GM23338 (cell line): ENCODE results near the gene EXOC6B. TPM values are rescaled to one million over a fixed set of nuclear protein-coding genes. Genes with fewer than 3 reads are reported as not detected.

Source experiments
- ATAC-seq: fragments of 200-7000 bp; cut with Tn5 transposase; 3 replicates; pipeline ENCODE4 v1.9.1; 2020
- DNase-seq: peaks from one replicate; pipeline ENCODE4 v3.0.0-alpha.2; 2015; ENCODE audit warnings: low spot score
- H2AFZ ChIP-seq: fragments of 200-600 bp; sonication (generic); 2 replicates; pipeline ENCODE4 v1.8.0; 2016; ENCODE audit warnings: antibody characterized with exemption, mild to moderate bottlenecking, moderate library complexity
- H3F3A ChIP-seq: fragments of 200-600 bp; sonication (generic); replicated peaks from 2 replicates; pipeline ENCODE4 v1.8.0; 2017; ENCODE audit warnings: antibody characterized with exemption, mixed run types, low read depth
- H3K27ac ChIP-seq: fragments of 200-600 bp; sonication (generic); 2 replicates; pipeline ENCODE4 v1.6.1; 2016; ENCODE audit warnings: low read depth
- H3K27me3 ChIP-seq: fragments of 200-600 bp; sonication (generic); 2 replicates; pipeline ENCODE4 v1.8.0; 2016; ENCODE audit warnings: mild to moderate bottlenecking, mixed run types, moderate library complexity; ENCODE audit not compliant: insufficient read depth
- H3K36me3 ChIP-seq: fragments of 200-600 bp; sonication (generic); 2 replicates; pipeline ENCODE4 v1.8.0; 2016; ENCODE audit warnings: mild to moderate bottlenecking; ENCODE audit not compliant: insufficient read depth
- H3K4me1 ChIP-seq: fragments of 200-600 bp; sonication (generic); 2 replicates; pipeline ENCODE4 v1.8.0; 2016; ENCODE audit warnings: mild to moderate bottlenecking, moderate library complexity; ENCODE audit not compliant: insufficient read depth
- H3K4me2 ChIP-seq: fragments of 200-600 bp; sonication (generic); 2 replicates; pipeline ENCODE4 v1.7.1; 2017; ENCODE audit warnings: mixed run types
- H3K4me3 ChIP-seq: fragments of 200-600 bp; sonication (generic); 2 replicates; pipeline ENCODE4 v1.6.1; 2016; ENCODE audit warnings: mixed run types
- H3K79me2 ChIP-seq: fragments of 200-600 bp; sonication (generic); replicated peaks from 2 replicates; pipeline ENCODE4 v1.8.0; 2017; ENCODE audit warnings: mild to moderate bottlenecking; ENCODE audit not compliant: insufficient read depth
- H3K9me2 ChIP-seq: fragments of 200-600 bp; sonication (generic); 2 replicates; pipeline ENCODE4 v1.8.0; 2017; ENCODE audit not compliant: insufficient read depth
- H4K20me1 ChIP-seq: fragments of 200-600 bp; sonication (generic); replicated peaks from 2 replicates; pipeline ENCODE4 v1.8.0; 2017; ENCODE audit warnings: mild to moderate bottlenecking; ENCODE audit not compliant: insufficient read depth
- H3K27ac Mint-ChIP-seq: 2 replicates; pipeline ENCODE4 v1.8.0; 2020; ENCODE audit warnings: inconsistent platforms, mild to moderate bottlenecking, moderate library complexity, mixed read lengths
- H3K27me3 Mint-ChIP-seq: 3 replicates; pipeline ENCODE4 v1.8.0; 2022; ENCODE audit warnings: low read depth, mild to moderate bottlenecking, moderate library complexity, mixed read lengths, inconsistent platforms; ENCODE audit not compliant: insufficient read depth, poor library complexity
- H3K36me3 Mint-ChIP-seq: 3 replicates; pipeline ENCODE4 v1.8.0; 2021; ENCODE audit warnings: low read depth, mild to moderate bottlenecking, inconsistent platforms, moderate library complexity, mixed read lengths
- H3K4me1 Mint-ChIP-seq: 3 replicates; pipeline ENCODE4 v1.8.0; 2020; ENCODE audit warnings: mild to moderate bottlenecking, inconsistent platforms, mixed read lengths
- H3K4me3 Mint-ChIP-seq: 3 replicates; pipeline ENCODE4 v1.8.0; 2021; ENCODE audit warnings: moderate library complexity, mild to moderate bottlenecking, inconsistent platforms, mixed read lengths
- H3K9me3 Mint-ChIP-seq: 3 replicates; pipeline ENCODE4 v1.8.0; 2020; ENCODE audit warnings: moderate library complexity, mild to moderate bottlenecking, inconsistent platforms, mixed read lengths
- CREB1 ChIP-seq: fragments of 250-450 bp; sonication (Bioruptor Pico); IDR thresholded peaks from 2 replicates; pipeline ENCODE4 v1.5.0; 2020; ENCODE audit warnings: low read depth, mild to moderate bottlenecking, moderate library complexity
- ETS1 ChIP-seq: IDR thresholded peaks from 2 replicates; pipeline ENCODE4 v1.6.1; 2016; ENCODE audit warnings: antibody characterized with exemption
- EZH2 ChIP-seq: fragments of 200-600 bp; sonication (generic); IDR thresholded peaks from one replicate; pipeline ENCODE4 v1.8.0; 2017; ENCODE audit warnings: antibody characterized with exemption, mild to moderate bottlenecking, low read depth; ENCODE audit not compliant: unreplicated experiment
- EZH2phosphoT487 ChIP-seq: fragments of 200-600 bp; sonication (generic); IDR thresholded peaks from one replicate; pipeline ENCODE4 v1.8.1; 2018; ENCODE audit warnings: antibody characterized with exemption; ENCODE audit not compliant: unreplicated experiment
- JUNB ChIP-seq: IDR thresholded peaks from one replicate; pipeline ENCODE4 v1.6.1; 2016; ENCODE audit warnings: antibody characterized with exemption; ENCODE audit not compliant: unreplicated experiment
- NANOG ChIP-seq: IDR thresholded peaks from 2 replicates; pipeline ENCODE4 v1.6.1; 2016; ENCODE audit warnings: antibody characterized with exemption, borderline replicate concordance
- POLR2AphosphoS5 ChIP-seq: IDR thresholded peaks from 2 replicates; pipeline ENCODE4 v1.6.1; 2016; ENCODE audit warnings: antibody characterized with exemption, low read depth
- REST ChIP-seq: IDR thresholded peaks from one replicate; pipeline ENCODE4 v1.6.1; 2018; ENCODE audit warnings: antibody characterized with exemption; ENCODE audit not compliant: unreplicated experiment
- STAT1 ChIP-seq: IDR thresholded peaks from one replicate; pipeline ENCODE4 v1.6.1; 2016; ENCODE audit warnings: antibody characterized with exemption; ENCODE audit not compliant: unreplicated experiment
- ZNF114 ChIP-seq: fragments of 250-450 bp; sonication (Bioruptor Pico); IDR thresholded peaks from 2 replicates; pipeline ENCODE4 v1.5.0; 2020; ENCODE audit warnings: mild to moderate bottlenecking, moderate library complexity
- ZNF331 ChIP-seq: fragments of 250-450 bp; sonication (Bioruptor Pico); IDR thresholded peaks from 2 replicates; pipeline ENCODE4 v1.5.0; 2020; ENCODE audit warnings: low read depth, mild to moderate bottlenecking, moderate library complexity
- polyA plus RNA-seq: library from polyadenylated mRNA; unstranded; fragments of >200 nt; fragmentation: Nextera tagmentation; extraction: Ambion mirVana; gene quantifications from 2 replicates; pipeline ENCODE4 v1.2.1, GENCODE V29; 2016
- total RNA-seq: library from RNA; depleted of rRNA; stranded (reverse); fragments of >200 nt; shearing (Covaris generic); gene quantifications from 2 replicates; pipeline ENCODE4 v1.2.3, GENCODE V29; 2014
- TF ChIP-seq, protein P1 (sequence below): fragments of 250-450 bp; sonication (Bioruptor Pico); IDR thresholded peaks from 2 replicates; pipeline ENCODE4 v1.5.0; 2020; ENCODE audit warnings: mild to moderate bottlenecking, moderate library complexity
- TF ChIP-seq, protein P2 (sequence below), 2 experiments: fragments of 200-600 bp in 1 of 2; sonication (generic) in 1 of 2; conservative IDR thresholded peaks; 2 replicates each; pipeline versions ENCODE4 v1.5.1 to v1.6.1; 2016 to 2017; ENCODE audit warnings: antibody characterized with exemption in 2 of 2, low read depth in 2 of 2, mild to moderate bottlenecking in 2 of 2, moderate library complexity in 1 of 2

Gene EXOC6B
- total and polyA plus RNA-seq, 2 experiments from 2014 or later: 7.2 to 45.9 TPM

- ATAC-seq: no peak
- no peak overlapping the region for H3K27ac Mint-ChIP-seq
Observed at GRCh38 chr2:72511906-72512305, 313.9 kb downstream of the EXOC6B start.

More at GRCh38 chr2:72511906-72512305, 313.9 kb downstream of the EXOC6B start:
- Mint-ChIP-seq H3K36me3 (no peaks in the 10 kb centered on the region), H3K27me3 (no peaks in the 10 kb centered on the region), H3K9me3 (no peaks in the 10 kb centered on the region), H3K4me3 (no peak overlapping the region), H3K4me1 (peaks cover 7% of the 10 kb centered on the region; the same call in 2 of the 3 replicates)
- Histone ChIP-seq H3K9me2 (no peaks in the 10 kb centered on the region), H3K4me3 (no peak overlapping the region), H3K27ac (no peak overlapping the region), H3K79me2 (no peaks in the 10 kb centered on the region), H3K36me3 (no peaks in the 10 kb centered on the region), H3F3A (no peaks in the 10 kb centered on the region), H3K4me1 (peaks cover 22% of the 10 kb centered on the region), H2AFZ (no peak overlapping the region), H3K27me3 (no peaks in the 10 kb centered on the region), H4K20me1 (no peaks in the 10 kb centered on the region), H3K4me2 (no peak overlapping the region)
- TF ChIP-seq, protein P1, sequence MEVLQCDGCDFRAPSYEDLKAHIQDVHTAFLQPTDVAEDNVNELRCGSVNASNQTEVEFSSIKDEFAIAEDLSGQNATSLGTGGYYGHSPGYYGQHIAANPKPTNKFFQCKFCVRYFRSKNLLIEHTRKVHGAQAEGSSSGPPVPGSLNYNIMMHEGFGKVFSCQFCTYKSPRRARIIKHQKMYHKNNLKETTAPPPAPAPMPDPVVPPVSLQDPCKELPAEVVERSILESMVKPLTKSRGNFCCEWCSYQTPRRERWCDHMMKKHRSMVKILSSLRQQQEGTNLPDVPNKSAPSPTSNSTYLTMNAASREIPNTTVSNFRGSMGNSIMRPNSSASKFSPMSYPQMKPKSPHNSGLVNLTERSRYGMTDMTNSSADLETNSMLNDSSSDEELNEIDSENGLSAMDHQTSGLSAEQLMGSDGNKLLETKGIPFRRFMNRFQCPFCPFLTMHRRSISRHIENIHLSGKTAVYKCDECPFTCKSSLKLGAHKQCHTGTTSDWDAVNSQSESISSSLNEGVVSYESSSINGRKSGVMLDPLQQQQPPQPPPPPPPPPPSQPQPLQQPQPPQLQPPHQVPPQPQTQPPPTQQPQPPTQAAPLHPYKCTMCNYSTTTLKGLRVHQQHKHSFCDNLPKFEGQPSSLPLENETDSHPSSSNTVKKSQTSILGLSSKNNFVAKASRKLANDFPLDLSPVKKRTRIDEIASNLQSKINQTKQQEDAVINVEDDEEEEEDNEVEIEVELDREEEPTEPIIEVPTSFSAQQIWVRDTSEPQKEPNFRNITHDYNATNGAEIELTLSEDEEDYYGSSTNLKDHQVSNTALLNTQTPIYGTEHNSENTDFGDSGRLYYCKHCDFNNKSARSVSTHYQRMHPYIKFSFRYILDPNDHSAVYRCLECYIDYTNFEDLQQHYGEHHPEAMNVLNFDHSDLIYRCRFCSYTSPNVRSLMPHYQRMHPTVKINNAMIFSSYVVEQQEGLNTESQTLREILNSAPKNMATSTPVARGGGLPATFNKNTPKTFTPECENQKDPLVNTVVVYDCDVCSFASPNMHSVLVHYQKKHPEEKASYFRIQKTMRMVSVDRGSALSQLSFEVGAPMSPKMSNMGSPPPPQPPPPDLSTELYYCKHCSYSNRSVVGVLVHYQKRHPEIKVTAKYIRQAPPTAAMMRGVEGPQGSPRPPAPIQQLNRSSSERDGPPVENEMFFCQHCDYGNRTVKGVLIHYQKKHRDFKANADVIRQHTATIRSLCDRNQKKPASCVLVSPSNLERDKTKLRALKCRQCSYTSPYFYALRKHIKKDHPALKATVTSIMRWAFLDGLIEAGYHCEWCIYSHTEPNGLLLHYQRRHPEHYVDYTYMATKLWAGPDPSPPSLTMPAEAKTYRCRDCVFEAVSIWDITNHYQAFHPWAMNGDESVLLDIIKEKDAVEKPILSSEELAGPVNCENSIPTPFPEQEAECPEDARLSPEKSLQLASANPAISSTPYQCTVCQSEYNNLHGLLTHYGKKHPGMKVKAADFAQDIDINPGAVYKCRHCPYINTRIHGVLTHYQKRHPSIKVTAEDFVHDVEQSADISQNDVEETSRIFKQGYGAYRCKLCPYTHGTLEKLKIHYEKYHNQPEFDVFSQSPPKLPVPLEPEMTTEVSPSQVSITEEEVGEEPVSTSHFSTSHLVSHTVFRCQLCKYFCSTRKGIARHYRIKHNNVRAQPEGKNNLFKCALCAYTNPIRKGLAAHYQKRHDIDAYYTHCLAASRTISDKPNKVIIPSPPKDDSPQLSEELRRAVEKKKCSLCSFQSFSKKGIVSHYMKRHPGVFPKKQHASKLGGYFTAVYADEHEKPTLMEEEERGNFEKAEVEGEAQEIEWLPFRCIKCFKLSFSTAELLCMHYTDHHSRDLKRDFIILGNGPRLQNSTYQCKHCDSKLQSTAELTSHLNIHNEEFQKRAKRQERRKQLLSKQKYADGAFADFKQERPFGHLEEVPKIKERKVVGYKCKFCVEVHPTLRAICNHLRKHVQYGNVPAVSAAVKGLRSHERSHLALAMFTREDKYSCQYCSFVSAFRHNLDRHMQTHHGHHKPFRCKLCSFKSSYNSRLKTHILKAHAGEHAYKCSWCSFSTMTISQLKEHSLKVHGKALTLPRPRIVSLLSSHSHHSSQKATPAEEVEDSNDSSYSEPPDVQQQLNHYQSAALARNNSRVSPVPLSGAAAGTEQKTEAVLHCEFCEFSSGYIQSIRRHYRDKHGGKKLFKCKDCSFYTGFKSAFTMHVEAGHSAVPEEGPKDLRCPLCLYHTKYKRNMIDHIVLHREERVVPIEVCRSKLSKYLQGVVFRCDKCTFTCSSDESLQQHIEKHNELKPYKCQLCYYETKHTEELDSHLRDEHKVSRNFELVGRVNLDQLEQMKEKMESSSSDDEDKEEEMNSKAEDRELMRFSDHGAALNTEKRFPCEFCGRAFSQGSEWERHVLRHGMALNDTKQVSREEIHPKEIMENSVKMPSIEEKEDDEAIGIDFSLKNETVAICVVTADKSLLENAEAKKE: no peak
- no peak for TF ChIP-seq EZH2phosphoT487
- no peak for TF ChIP-seq REST
- no peak for TF ChIP-seq NANOG
- TF ChIP-seq ZNF114 (CRISPR knock-in tag): no peak
- no peak for TF ChIP-seq CREB1 (CRISPR knock-in tag)
- TF ChIP-seq EZH2: no peak
- no peak for TF ChIP-seq ZNF331 (CRISPR knock-in tag)
- TF ChIP-seq ETS1: no peak
- TF ChIP-seq JUNB: no peak
- no peak for TF ChIP-seq STAT1
- TF ChIP-seq, protein P2, sequence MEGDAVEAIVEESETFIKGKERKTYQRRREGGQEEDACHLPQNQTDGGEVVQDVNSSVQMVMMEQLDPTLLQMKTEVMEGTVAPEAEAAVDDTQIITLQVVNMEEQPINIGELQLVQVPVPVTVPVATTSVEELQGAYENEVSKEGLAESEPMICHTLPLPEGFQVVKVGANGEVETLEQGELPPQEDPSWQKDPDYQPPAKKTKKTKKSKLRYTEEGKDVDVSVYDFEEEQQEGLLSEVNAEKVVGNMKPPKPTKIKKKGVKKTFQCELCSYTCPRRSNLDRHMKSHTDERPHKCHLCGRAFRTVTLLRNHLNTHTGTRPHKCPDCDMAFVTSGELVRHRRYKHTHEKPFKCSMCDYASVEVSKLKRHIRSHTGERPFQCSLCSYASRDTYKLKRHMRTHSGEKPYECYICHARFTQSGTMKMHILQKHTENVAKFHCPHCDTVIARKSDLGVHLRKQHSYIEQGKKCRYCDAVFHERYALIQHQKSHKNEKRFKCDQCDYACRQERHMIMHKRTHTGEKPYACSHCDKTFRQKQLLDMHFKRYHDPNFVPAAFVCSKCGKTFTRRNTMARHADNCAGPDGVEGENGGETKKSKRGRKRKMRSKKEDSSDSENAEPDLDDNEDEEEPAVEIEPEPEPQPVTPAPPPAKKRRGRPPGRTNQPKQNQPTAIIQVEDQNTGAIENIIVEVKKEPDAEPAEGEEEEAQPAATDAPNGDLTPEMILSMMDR (conservative IDR thresholded peaks at IDR 0.05; ENCODE audit: low read depth in 2 of 2): no peak
- no peak for TF ChIP-seq POLR2AphosphoS5
- DNase-seq: no peak
